HG02678 (cell line): Measurements from ENCODE around the gene IMMP2L.
A peak's percentile ranks its signal among the peaks of the same experiment; 100 is the strongest.

Source experiments
- ATAC-seq: cut with Tn5 transposase; IDR thresholded peaks from one replicate; pipeline ENCODE4 v1.9.1; 2021; ENCODE audit warnings: mild to moderate bottlenecking, moderate library complexity; ENCODE audit not compliant: unreplicated experiment

Gene IMMP2L

DNA sequence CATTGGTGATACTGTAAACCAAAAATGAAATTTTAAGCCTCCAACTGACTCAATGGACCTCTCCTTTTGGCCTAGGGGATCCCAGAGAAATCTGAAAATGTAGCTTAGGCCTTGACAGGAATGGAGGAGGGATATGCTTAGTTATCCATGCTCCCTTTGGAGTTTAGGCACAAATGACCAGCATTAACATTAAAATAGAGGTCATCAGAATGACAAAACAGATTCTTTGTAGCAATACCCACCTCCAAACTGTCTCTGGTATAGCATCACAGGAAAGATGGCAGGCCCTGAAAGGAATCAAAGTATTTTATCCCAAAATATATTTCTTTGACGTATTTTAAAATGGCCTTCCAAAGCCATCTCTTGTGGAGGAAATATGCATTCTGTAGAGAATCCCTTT is 510.5 kb downstream of the IMMP2L start:
- ATAC-seq: no peak

DNA sequence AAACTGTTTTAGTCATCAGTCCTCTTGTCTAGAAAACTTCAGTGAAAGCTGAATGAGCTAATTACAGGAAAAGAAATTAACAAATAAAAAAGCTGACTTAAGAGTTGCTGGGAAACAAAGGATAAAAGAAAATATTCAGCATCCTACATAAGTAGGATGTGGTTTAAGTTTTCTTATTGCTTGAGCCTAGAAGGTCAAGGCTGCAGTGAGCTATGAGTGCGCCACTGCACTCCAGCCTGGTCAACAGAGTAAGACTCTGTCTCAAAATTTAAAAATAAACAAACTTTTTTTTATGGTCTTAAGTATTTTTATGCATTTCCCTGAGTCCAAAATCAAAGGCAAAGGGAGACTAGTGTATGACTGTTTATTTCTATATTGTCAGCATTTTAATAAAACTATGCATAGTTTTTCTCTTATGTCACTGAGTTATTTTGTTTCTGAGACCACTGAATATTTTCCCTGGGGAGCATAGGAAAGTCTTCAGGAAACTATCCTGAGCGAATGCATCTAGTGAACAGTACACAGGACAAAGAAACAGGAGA is 511.3 kb downstream of the IMMP2L start:
- ATAC-seq: no peak

DNA sequence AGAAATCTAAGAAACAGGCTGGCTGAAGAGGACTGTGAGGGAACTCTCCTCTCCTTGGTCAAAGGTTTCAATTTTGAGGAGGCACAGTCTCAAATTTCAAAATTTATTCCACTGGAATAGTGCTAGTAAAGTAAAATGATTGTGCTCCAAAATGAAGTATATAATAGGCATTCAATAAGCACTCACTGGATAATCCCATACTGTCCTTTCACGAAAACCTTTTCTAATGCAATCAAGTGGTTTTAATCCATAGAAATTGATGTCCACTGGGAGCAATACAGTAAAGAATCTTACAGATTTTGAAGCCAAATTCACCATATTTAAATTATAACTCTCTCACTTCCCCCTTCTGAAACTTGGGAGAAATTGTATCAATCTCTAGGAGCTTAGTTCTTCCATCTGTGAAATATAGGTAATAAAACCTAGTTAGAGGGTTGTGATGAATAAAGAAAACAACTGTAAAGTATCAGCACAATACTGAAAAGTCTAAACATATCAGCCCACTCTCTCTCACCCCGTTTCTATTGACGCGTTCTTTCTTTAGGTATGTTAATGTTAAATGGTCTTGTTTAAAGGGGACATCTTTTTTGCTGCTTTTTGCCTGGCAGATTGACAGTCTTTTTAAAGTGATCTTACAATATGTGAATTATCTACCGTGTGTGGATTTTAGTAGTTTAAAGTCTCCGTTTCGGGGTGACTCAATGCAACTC is 512.2 kb downstream of the IMMP2L start:
- no peak for ATAC-seq

DNA sequence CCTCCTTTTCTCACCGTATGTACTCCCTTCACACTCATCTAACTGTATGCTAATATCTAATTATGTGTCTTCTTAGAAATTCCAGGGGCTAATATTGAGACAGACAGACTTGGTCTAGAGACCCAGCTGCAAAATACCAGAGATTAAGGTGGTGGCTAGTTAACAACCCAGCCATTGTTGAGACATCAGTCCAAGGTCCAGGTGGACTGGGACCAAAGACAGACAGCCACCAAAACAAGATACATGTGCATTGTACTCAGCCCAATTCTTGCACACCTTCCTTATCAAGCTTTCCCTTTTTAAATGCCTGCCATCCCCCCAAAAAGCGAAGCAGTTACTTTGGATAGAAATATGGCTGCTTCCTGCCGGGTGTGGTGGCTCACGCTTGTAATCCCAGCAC is 514.7 kb downstream of the IMMP2L start:
- ATAC-seq: no peak

DNA sequence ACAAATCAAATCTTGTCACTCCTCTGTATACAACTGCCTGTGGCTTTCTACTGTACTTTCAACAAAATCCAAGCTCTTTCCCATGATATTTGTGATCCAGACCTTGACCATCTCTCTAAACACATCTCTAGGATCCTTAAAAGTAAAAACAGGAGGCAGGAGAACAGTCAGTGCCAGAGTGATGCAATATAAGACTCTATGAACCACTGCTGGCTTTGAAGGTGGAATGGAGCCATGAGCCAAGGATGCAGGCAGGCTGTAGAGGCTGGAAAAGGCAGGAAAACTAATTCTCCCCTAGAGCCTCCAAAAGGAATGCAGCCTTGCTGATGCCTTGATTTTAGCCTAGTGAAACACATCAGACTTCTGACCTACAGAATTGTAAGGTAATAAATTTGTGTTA is 516.8 kb downstream of the IMMP2L start:
- ATAC-seq: no peak

DNA sequence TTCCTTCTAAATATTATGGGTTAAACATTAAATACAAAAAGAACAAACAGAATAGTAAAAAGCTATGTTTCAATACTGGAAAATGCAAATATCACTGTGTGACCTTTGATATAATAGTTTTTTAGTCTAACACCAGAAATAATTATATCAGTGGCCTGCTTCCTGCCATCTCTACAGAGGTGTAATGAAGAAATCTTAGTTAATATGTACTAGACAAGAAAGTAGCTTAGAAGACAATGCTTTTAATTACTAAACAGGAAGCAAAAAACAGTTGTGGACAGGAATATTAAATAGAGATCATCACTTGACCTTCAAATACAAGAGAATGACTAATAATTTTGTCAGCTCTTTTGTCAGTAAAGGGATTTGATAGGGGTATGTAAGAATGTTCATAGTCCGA is 518.7 kb downstream of the IMMP2L start:
- ATAC-seq: peak; percentile 80

DNA sequence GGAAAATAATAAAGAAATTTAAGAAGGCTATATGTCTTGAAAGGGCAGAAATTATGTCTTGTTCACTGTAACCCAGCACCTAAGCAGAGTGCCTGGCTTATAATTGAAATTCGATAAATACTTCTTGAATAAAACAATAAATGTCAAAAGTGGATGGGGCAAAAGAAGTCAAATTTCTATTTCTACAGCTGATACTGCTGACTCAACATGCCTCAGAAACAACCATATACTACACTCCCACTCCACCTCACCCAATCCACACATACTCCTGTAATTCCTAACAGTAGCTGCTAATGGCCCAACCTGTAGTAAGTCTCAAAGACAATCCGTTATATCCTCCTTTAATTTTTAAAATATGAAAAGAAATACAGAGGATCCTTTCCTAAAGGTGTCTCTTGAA is 519.5 kb downstream of the IMMP2L start:
- no peak for ATAC-seq

DNA sequence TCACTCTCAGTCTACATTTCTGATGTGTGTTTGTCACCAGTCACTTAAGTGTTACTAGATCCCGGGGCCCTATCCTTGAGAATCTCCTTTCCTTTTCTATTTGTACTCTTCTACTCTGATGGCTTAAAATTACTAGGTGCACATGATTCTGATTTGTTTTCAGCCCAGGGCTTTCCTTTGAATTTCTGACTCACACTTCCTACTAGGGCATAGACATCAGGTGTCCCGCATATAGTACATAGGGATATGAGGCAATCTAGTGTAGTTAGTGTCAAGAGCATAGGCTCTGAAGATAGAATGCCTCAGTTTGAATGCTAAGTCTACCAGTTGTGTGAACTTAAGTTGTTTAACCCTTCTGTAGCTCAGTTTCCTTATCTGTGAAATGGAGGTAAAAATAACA is 520.7 kb downstream of the IMMP2L start:
- ATAC-seq: no peak

DNA sequence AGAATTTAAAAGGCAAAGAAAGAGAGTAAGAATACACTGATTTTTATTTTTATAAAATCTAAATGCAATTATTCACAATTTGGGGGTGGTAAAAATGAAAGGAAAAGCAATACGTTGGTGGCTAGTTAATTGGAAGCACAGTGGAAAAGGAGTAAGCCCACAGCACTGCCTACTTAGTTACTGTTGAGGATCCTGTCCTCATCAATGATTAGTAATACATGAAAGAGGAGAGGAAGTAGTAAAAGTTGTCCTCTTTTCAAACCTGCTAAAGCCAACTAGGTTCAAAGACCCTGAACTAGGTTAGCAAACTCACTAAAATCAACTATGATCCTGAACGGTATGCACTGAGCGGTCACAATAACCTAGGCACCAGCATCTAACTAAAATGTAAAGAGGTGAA is 524.1 kb downstream of the IMMP2L start:
- ATAC-seq: no peak

DNA sequence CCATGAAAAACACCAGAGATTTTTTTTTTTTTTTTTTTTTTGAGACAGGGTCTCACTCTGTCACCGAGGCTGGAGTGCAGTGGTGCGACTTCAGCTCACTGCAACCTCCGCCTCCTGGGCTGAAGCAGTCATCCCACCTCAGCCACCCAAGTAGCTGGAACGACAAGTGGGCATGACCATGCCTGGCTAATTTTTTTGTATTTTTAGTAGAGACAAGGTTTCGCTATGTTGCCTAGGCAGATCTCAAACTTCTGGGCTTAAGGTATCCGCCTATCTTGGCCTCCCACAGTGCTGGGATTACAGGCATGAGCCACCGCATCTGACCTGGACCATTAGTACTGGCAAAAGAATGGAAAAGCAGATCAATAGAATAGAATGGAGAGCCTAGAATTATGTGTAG is 530.4 kb downstream of the IMMP2L start:
- ATAC-seq: no peak

DNA sequence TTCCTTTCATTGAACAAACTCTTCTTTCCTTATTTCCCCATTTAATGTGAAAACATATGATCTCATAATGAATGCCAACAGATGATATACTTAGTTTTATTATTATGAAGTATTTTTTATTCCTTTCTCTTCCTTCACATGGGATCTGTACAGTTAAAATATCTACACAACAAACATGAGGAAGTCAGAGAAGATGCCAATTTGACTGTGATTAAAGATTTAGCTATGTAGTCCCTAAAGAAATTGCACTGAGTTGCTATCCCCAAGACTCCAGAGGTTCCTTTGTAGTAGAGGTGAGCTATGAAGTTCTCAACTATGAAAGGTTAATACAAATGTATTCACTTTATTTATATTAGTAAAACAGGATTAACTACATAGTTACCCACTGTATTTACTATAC is 532.0 kb downstream of the IMMP2L start:
- no peak for ATAC-seq

DNA sequence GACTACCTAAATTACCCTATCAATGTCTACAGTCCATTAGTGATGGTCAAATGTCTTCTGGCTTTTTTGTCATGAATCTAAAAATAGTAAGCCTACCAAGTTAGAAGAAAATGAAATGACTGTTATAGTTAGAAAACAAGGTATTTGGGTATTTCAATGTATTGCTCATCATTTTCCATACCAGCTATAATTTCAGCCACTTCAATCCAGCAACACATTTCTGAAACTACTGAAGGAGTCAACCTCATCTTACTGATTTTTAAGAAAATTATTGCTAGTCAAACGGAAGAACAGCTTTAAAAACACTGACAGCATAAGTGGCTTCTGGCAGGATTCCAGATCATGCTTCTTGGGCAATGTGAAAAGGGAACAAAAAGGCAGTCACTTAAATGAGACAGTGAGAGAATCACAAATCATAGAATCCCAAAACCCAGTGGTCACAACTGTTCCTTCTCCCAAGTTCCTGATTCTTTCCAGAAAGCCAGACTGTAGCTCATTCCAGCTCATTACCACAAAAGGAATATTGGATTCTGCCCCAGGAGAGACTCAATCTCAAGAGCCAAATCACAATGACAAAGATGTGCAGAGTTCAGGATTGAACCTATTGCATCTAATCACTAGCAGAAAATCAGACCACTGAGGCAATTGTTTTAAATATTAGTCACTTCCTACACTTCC is 532.6 kb downstream of the IMMP2L start:
- ATAC-seq: peak; percentile 53

DNA sequence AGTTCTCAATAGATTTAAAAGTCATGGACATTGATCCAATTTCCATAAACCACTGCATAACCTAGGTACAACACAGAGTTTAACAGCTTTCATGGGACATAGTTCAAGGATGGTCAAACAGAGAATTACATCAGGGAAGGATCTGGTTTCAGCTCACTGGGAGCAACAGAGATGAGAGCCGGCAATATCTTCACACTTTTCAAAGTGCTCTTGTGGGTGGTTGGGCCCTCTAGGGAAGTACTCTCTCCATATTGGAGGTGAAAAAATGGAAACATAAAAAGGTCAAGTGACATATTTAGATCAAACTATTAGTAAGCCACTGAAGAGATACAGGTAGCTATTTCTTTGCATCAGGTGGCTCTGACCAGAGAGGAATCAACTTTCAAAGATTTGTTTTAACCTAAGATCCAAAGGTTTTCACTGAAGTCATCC is 533.1 kb downstream of the IMMP2L start:
- no peak for ATAC-seq

DNA sequence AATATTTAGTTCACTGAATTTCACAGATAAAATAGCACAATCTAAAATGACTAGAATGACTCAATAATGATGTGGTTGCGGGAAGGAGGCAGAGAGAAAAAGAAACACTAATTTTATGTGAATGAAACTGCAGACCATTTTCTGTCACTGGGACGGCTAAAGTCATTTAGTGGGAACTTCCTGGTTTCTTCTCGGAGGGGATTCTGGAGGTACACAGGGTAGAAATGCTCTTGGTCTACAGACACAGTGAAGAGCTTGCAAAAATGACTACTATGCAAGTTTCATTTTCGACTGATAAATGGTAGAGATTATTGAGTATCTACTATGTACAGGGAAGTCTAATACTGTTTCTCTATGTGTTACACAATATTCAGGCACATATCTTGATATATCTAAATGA is 534.9 kb downstream of the IMMP2L start:
- ATAC-seq: no peak

DNA sequence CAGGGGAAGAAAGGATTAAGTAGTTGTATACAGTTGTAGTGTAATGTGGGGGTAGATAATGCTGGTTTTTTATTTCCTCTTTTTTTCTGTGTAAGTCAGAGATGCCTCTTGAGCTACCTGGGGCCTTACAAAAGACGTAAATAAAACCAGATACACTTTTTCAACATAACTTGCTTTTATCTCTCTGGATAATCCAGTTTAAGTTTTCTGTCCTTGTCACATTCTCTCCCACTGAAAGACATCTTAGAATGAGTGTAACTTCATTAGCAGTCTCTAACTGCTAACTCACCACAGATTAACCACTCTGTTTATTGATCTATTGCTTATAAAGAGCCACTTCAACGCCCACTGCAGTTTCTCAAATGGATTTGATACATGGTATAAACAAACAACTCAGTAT is 535.5 kb downstream of the IMMP2L start:
- ATAC-seq: no peak

DNA sequence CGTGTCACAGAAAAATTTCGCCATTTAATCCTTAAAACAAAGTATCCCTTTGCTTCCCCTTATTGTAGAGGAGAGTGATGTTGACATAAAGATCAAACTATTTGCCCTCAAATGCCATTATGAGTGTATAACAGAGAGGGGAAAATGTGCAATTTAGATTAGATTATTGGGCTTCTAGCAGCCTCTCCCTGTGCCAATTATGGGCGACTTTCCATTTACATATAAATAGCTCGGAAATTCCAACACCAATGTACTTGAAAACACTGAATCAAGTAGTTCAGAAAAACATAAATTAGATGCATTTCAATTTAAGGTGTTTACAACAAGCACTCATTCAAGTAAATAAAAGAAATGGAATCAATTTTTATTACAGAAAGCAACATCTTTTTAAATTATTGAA is 535.9 kb downstream of the IMMP2L start:
- no peak for ATAC-seq

DNA sequence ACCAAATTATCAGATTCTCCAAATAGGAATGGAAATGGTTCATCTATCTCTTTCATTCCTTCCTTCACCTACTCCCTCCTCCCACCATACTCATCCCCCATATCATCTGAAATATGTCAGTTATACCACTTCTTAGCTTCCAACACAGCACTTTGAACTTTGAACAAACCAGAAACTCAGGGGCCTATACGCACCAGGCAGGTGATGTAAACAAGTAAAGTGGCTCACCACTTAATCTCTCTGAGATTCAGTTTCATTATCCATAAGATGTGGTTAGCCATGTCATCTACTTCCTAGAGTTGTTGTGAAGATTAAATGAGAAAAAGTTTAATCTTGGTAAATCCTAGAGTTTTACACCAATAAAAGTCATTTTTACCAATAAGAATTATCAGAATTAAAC is 537.3 kb downstream of the IMMP2L start:
- ATAC-seq: no peak

DNA sequence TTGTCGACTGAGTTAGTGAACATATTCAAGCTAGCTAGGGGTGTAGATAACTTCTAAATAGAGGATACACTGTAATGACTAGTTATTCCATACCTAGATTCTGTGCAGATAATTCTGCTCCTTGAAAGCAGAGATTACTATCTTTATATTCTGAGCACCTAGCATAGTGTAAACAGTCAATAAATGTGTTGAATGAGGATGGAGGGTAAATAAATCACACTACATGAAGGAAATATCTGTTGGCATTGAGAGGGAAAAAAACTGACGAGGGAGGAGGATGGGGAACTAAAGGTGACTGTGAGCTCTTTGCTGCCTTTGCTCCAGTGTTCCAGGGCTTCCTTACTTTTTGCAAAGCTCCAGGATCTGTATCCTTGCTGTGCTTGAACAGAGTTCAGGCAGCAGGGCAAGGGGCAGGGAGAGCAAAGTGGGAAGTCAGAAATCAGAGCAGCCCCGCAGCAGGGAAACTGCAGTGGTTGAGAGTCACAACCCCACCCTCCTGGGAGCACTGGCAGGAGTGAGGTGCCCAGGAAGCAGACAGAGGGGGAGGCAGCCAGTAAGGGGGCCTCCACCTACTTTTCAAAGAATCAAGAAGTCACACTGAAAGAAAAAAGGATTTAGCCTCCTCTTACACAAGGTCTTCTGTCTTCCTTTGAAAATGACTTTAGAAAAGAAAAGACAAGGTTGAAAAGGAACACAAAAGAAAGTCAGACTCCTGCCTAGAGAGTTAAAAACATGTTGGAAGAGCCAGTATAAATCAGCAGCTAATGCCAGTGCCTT is 543.1 kb downstream of the IMMP2L start:
- ATAC-seq: no peak

DNA sequence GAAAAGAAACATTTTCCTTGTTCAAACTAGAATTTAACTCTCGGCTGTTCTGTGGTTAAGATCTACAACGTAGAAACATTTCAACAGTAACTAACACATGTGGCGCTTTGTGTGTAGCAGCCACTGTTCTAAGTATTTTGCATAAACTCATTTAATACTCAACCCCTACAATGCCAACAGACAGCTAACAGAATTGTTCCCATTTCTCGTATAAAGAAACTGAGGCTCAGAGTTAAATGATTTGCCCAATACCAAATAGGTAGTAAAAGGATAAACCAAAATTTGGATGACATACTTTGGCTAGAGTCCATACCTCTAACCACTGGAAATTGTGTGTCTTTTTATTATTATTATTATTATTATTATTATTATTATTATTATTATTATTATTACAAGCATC is 543.8 kb downstream of the IMMP2L start:
- no peak for ATAC-seq

DNA sequence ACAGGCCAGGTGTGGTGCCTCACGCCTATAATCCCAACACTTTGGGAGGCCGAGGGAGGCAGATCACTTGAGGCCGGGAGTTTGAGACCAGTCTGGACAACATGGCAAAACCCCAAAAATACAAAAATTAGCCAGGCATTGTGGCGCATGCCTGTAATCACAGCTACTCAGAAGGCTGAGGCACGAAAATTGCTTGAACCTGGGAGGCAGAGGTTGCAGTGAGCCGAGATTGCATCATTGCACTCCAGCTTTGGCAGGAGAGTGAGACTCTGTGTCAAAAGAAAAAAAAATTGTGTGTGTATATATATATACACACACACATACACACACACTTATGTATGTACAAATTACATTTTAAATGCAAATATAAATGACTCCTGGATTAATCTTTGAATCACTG is 548.2 kb downstream of the IMMP2L start:
- no peak for ATAC-seq

DNA sequence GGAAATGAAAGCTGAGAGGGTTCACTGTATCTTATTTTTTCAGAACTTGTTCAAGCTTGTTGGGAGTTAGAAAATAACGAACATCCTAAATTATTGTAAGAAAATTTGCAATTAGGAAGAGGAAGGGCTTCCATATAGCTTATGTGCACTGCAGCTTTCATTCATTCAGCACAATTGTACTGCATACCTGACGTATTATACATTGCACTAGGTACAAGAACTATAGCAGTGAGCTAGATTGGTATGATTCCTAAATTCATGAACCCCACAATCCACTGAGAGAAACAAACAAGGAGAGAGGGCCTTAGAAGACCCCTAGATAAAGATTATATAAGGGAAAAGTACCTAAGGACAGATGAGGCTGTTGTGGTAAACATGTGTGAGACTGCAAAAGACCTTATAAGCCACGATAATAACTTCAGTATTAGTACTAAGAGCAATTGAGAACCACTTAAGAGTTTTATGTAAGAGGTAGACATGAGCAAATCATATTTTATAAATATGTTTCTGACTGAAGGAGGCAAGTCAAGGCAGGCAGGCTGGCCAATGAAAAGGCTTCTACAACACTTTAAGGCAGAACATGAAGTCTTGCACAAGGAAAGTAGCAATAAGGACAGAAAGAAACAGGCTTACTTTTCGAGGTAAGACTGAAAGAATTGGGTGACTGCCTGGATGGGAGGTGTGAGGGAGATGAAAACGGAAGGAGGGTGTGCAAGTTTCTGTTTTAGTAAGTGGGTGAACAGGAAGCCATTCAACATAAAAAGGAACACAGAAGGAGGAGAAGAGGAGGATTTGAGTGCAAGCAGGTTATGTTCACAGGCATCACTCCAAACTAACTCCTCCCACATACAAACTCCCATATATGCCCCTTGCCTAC is 549.3 kb downstream of the IMMP2L start:
- ATAC-seq: peak; percentile 98
